ENCODE measurements around the gene LRCH1.

LRCH1 gene

DNA sequence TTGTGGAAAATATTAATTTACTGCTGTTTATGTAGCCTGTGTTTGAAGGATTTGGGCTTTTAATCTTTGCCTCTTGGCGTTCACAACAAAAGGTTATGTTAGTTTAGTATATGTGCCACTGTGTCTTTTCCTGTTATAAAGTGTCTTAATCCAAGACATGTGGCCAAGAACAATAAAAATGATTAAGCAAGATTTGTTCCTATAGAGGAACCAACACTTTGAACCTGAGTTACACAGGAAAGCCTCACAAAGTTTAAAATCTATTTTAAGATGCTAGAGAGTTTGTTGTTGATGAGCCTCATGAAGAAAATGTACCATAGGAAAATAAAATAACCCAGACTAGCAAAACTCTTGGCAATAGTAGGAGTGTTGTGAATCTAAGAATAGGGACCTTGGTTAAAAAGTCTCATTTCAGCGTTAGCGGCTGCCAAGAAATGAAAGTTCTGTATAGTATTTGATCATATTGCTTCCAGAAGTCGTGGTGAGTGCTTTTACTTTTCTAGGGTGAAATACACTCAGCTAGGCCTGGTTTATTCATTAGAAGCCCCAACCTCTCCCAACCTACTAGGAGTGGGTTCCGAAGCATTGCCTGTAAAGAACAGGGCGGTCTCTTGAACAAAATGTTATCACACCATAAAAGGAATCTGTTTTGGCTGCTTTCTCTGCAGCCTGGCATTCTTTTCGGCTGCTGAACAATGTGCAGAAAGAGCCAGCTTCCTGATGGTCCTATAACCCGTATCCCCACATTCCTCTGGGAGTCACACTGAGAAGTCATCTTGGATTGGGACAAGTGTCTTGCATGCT, 102.6 kb downstream of the LRCH1 start:
- H3K27me3 ChIP-seq (ENCODE audit: control insufficient read depth in 1 of 2, insufficient read depth in 2 of 2, low read length in 2 of 2), result no peaks in the 10 kb centered on the region
- H3K4me1 ChIP-seq (ENCODE audit: control insufficient read depth, insufficient read depth, low read length), result peaks cover 28% of the 10 kb centered on the region
- H3K36me3 ChIP-seq (ENCODE audit: control insufficient read depth in 2 of 2, insufficient read depth in 2 of 2, low read length in 2 of 2), result no peaks in the 10 kb centered on the region
- peak overlapping the region; percentile 8 to 58 for H3K4me3 ChIP-seq (ENCODE audit: low read length in 2 of 2)
- no peaks in the 10 kb centered on the region for H3K9me3 ChIP-seq (ENCODE audit: control insufficient read depth in 2 of 2, low read length in 2 of 2)
- H3K27ac ChIP-seq (ENCODE audit: low read length), result peak overlapping the region; percentile 85
- H3K9ac ChIP-seq (ENCODE audit: low read length in 2 of 2), result peak overlapping the region; percentile 38 to 55

DNA sequence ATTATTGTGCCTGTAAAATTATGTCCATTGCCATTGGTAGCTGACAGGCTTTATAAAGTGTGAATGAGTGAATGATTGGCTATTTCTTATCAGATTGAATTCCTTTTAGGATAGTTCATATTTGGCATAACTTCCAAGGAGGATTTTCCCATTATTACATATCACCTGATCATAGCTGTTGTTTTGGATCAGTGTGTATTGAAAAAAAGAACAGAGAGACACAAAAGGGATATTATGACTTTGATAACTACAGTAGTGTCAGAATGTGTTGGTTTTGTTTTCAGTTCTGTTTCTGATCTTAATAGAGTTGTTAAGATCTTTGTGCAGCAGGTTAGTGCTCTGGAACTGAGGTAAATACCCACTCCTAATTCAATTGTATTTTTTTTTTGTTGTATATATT, 103.8 kb downstream of the LRCH1 start:
- Histone ChIP-seq H3K9me3 (ENCODE audit: control insufficient read depth in 2 of 2, low read length in 2 of 2) (no peaks in the 10 kb centered on the region), H3K9ac (ENCODE audit: low read length in 2 of 2) (no peak overlapping the region), H3K27me3 (ENCODE audit: control insufficient read depth in 1 of 2, insufficient read depth in 2 of 2, low read length in 2 of 2) (no peaks in the 10 kb centered on the region), H3K36me3 (ENCODE audit: control insufficient read depth in 2 of 2, insufficient read depth in 2 of 2, low read length in 2 of 2) (no peaks in the 10 kb centered on the region), H3K27ac (ENCODE audit: low read length) (peak overlapping the region; percentile 85), H3K4me1 (ENCODE audit: control insufficient read depth, insufficient read depth, low read length) (peaks cover 28% of the 10 kb centered on the region), H3K4me3 (ENCODE audit: low read length in 2 of 2) (no peak overlapping the region)

DNA sequence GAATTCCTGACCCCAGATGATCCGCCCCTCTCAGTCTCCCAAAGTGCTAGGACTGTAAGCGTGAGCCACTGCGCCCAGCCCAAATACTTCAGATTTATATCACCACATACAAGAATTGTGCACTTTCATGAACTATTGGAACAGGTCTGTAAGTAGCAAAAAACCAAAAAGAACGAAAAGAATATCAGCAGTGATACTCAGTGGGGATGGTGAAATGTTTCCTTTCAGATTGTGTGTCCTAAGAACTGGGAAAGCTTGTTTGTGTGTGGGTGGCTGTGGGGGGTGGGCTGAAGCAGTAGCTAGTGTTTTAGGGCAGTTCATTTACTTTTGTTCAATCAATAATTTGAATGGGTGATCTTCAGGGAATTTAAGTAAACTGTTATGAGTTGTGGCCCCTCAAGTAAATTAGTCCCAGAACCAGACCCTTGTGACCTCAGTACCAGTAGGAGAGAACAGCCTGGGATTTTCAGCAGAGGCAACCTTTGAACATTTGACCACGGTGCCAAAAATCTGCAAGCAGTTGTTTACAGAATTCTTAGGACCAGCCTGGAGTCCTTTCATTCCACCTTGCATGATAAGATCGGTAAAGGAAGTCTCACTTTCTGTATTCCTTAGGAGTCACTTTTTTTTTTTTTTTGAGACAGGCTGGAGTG, 106.6 kb downstream of the LRCH1 start:
- Histone ChIP-seq H3K9ac (ENCODE audit: low read length in 2 of 2) (no peak overlapping the region), H3K27me3 (ENCODE audit: control insufficient read depth in 1 of 2, insufficient read depth in 2 of 2, low read length in 2 of 2) (no peaks in the 10 kb centered on the region), H3K36me3 (ENCODE audit: control insufficient read depth in 2 of 2, insufficient read depth in 2 of 2, low read length in 2 of 2) (no peaks in the 10 kb centered on the region), H3K4me1 (ENCODE audit: control insufficient read depth, insufficient read depth, low read length) (peaks cover 42% of the 10 kb centered on the region), H3K27ac (ENCODE audit: low read length) (no peak overlapping the region), H3K4me3 (ENCODE audit: low read length in 2 of 2) (no peak overlapping the region), H3K9me3 (ENCODE audit: control insufficient read depth in 2 of 2, low read length in 2 of 2) (no peaks in the 10 kb centered on the region)

DNA sequence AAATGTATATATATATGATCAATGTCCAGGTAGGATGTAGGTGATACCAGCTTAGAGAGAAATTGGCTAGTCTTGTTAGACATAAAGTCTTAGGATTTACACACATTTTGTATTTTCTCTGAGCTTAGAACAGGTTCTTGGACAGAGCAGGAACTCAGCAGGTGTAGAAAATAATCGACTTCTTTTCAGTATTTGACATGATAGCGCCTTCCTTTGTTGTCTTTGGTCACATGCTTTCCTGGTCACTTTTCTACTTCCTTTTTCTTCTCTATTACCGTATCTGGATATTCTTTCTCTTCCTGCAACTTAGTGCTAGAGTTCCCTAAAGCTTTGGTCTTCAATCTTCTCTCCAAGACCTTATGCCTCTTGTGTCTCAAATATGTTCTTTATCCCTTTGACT, 107.4 kb downstream of the LRCH1 start:
- Histone ChIP-seq H3K4me3 (ENCODE audit: low read length in 2 of 2) (no peak overlapping the region), H3K27me3 (ENCODE audit: control insufficient read depth in 1 of 2, insufficient read depth in 2 of 2, low read length in 2 of 2) (no peaks in the 10 kb centered on the region), H3K27ac (ENCODE audit: low read length) (no peak overlapping the region), H3K4me1 (ENCODE audit: control insufficient read depth, insufficient read depth, low read length) (peaks cover 39% of the 10 kb centered on the region), H3K9me3 (ENCODE audit: control insufficient read depth in 2 of 2, low read length in 2 of 2) (no peaks in the 10 kb centered on the region), H3K9ac (ENCODE audit: low read length in 2 of 2) (no peak overlapping the region), H3K36me3 (ENCODE audit: control insufficient read depth in 2 of 2, insufficient read depth in 2 of 2, low read length in 2 of 2) (no peaks in the 10 kb centered on the region)

DNA sequence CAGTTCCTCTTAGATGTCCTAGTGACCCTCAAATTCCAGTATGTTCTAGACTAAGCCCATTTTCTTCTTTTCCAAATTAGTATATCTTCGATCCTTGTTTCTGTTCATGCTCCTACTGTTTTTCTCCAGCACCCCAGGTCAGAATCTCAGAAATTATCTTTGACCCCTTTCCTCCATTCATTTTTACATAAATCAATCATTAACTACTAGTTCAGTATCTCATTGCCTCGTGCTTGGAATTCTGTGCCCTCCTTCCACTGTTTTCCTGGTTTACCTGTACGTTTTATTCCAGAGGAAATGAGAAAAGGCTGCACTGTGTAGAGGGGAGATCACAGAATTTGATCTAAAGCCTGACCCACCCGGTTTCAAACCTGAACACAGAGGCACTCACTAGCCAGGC, 107.9 kb downstream of the LRCH1 start:
- no peak overlapping the region for H3K4me3 ChIP-seq (ENCODE audit: low read length in 2 of 2)
- H3K4me1 ChIP-seq (ENCODE audit: control insufficient read depth, insufficient read depth, low read length), result peaks cover 41% of the 10 kb centered on the region
- H3K27me3 ChIP-seq (ENCODE audit: control insufficient read depth in 1 of 2, insufficient read depth in 2 of 2, low read length in 2 of 2), result no peaks in the 10 kb centered on the region
- H3K36me3 ChIP-seq (ENCODE audit: control insufficient read depth in 2 of 2, insufficient read depth in 2 of 2, low read length in 2 of 2), result no peaks in the 10 kb centered on the region
- H3K9ac ChIP-seq (ENCODE audit: low read length in 2 of 2), result no peak overlapping the region
- H3K9me3 ChIP-seq (ENCODE audit: control insufficient read depth in 2 of 2, low read length in 2 of 2), result no peaks in the 10 kb centered on the region
- H3K27ac ChIP-seq (ENCODE audit: low read length), result no peak overlapping the region

DNA sequence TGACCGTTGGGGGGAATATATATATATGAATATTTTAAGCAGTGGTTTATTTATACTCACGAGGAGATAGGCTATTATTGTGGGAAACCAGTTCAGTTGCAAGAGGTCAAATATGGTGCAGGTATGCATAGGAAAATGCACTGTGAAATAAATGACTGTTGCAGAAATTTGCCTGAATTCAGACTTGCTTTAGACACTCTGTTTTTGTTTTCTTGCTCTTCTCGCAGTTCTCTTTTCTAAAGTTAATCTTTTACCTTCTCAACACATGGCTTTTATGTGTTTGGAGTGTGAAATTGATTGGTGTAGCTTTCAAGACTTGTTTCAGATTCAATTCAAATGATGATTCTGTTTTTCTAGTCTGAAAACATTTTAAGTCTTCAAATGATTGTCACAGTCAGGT, 109.7 kb downstream of the LRCH1 start:
- no peak overlapping the region for H3K27ac ChIP-seq (ENCODE audit: low read length)
- no peaks in the 10 kb centered on the region for H3K36me3 ChIP-seq (ENCODE audit: control insufficient read depth in 2 of 2, insufficient read depth in 2 of 2, low read length in 2 of 2)
- no peaks in the 10 kb centered on the region for H3K9me3 ChIP-seq (ENCODE audit: control insufficient read depth in 2 of 2, low read length in 2 of 2)
- H3K9ac ChIP-seq (ENCODE audit: low read length in 2 of 2), result no peak overlapping the region
- H3K27me3 ChIP-seq (ENCODE audit: control insufficient read depth in 1 of 2, insufficient read depth in 2 of 2, low read length in 2 of 2), result no peaks in the 10 kb centered on the region
- peaks cover 39% of the 10 kb centered on the region for H3K4me1 ChIP-seq (ENCODE audit: control insufficient read depth, insufficient read depth, low read length)
- no peak overlapping the region for H3K4me3 ChIP-seq (ENCODE audit: low read length in 2 of 2)

DNA sequence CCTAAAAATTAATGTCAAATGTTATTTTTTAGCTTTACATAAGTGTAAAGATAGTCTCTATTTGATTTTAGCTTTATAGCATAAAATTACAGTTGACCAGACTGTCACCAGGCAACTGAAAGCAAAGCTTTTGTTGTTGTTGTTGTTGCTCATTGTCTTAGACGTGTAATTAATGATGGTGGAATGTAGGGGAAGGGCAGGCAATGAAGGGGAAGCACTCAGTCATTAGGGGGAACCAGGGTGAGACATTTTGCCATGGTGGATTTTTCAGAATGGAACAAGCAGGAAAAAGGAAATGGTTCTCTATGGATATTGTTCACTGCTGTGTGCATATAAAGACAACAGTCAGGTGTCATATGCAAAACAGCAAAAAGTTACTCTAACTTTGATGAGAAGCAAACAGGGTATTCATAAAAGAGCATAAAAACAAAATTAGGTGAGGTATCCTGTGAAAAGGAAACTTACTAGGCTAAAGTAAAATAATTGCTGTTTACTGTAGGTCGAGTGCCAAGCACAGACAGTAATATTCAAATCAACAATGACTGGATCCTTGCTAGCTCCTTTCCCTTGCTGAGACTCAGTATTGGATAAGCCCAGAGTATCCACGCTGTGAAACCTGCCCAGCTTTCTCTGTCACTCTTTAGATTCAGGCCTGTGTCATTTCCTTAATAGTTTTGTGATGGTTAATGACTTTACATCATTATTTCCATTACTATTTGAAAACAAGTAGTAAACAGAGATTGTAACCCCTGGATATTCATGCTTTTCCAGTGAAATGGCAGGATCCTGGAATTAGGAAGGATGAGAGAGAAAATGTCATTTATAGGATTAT, 110.5 kb downstream of the LRCH1 start:
- Histone ChIP-seq H3K27me3 (ENCODE audit: control insufficient read depth in 1 of 2, insufficient read depth in 2 of 2, low read length in 2 of 2) (no peaks in the 10 kb centered on the region), H3K4me1 (ENCODE audit: control insufficient read depth, insufficient read depth, low read length) (peaks cover 46% of the 10 kb centered on the region), H3K9ac (ENCODE audit: low read length in 2 of 2) (no peak overlapping the region), H3K36me3 (ENCODE audit: control insufficient read depth in 2 of 2, insufficient read depth in 2 of 2, low read length in 2 of 2) (no peaks in the 10 kb centered on the region), H3K9me3 (ENCODE audit: control insufficient read depth in 2 of 2, low read length in 2 of 2) (no peaks in the 10 kb centered on the region), H3K4me3 (ENCODE audit: low read length in 2 of 2) (no peak overlapping the region), H3K27ac (ENCODE audit: low read length) (no peak overlapping the region)

DNA sequence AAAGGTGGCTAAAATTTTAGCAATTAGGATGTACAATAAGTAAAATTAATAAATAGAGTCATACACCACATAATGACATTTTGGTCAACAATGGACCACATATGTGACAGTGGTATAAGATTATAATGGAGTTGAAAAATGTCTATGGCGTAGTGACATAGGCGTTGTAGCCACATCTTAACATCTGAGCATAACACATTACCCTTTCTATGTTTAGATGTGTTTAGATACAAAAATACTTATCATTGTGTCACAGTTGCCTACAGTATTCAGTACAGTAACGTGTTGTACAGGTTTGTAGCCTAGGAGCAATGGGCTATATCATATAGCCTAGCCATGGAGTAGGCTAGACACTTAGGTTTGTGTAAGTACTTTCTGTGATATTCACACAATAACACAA, 111.2 kb downstream of the LRCH1 start:
- no peaks in the 10 kb centered on the region for H3K36me3 ChIP-seq (ENCODE audit: control insufficient read depth in 2 of 2, insufficient read depth in 2 of 2, low read length in 2 of 2)

DNA sequence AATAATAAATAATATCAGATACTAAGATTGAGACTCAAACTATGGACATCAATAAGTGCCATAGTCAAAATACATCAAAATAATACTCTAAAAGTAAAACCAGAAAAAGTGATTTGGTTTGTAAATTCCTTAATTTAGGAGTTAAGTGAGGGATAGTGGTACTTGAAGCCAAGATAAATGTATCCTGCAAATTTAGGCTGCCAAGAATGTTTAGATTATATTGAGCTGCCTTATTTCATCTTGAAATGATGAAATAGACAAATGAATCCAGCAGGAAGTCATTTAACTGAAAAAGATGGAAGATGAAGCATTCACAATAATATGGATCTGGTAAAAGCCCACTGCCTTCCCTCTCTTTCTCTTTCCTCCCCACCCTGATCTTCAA, 112.3 kb downstream of the LRCH1 start:
- H3K9me3 ChIP-seq (ENCODE audit: control insufficient read depth in 2 of 2, low read length in 2 of 2), result no peaks in the 10 kb centered on the region
- peaks cover 0 to 2% of the 10 kb centered on the region in 2 donors for H3K36me3 ChIP-seq (ENCODE audit: control insufficient read depth in 2 of 2, insufficient read depth in 2 of 2, low read length in 2 of 2)
- peak overlapping the region; percentile 63 for H3K27ac ChIP-seq (ENCODE audit: low read length)
- H3K4me1 ChIP-seq (ENCODE audit: control insufficient read depth, insufficient read depth, low read length), result peaks cover 39% of the 10 kb centered on the region
- no peaks in the 10 kb centered on the region for H3K27me3 ChIP-seq (ENCODE audit: control insufficient read depth in 1 of 2, insufficient read depth in 2 of 2, low read length in 2 of 2)
- H3K9ac ChIP-seq (ENCODE audit: low read length in 2 of 2), result no peak overlapping the region
- no peak overlapping the region for H3K4me3 ChIP-seq (ENCODE audit: low read length in 2 of 2)

More for the DNA sequence above, 111.2 kb downstream of the LRCH1 start:
- Histone ChIP-seq H3K4me3 (ENCODE audit: low read length in 2 of 2) (no peak overlapping the region), H3K4me1 (ENCODE audit: control insufficient read depth, insufficient read depth, low read length) (peaks cover 44% of the 10 kb centered on the region), H3K9ac (ENCODE audit: low read length in 2 of 2) (no peak overlapping the region), H3K27ac (ENCODE audit: low read length) (no peak overlapping the region), H3K27me3 (ENCODE audit: control insufficient read depth in 1 of 2, insufficient read depth in 2 of 2, low read length in 2 of 2) (no peaks in the 10 kb centered on the region), H3K9me3 (ENCODE audit: control insufficient read depth in 2 of 2, low read length in 2 of 2) (no peaks in the 10 kb centered on the region)

DNA sequence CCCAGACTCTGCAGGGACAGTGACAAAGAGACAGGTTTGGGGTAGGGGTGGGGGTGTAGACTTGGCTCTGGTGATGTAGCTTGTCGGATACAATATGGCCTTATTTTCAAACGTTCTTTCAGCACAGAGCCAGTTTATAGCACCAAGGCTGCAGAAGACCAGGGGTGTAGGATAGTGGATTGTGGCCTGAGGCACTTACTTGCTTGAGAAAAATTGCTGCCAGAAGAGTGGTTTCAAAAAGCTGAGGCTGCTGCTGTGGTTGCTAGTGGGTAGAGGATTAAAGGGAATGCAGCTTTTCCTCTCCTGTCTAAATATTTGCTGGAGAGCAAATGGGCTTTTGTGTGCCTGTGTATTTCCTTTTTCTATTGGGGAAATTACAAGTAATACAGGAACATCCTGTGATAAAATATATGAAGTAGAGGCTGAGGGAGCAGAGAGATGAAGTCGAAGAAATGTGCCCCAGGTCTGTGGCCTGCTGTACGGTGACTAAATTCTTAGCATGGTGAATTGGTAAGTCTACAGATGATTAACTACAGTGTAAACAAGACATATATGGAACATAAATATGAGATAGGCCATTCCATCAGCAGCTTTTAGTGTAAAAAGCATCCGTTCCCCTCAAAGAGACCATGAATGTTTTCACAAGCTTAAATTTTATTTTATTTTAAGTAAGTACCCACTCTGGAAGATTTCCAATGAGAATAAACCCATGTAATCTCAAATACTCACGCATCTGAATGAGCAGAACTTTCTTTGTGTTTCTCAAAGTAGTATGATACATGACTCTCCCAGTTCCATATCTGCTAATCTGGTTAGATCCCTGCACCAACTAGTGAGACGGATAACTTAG, 112.9 kb downstream of the LRCH1 start:
- peaks cover 39% of the 10 kb centered on the region for H3K4me1 ChIP-seq (ENCODE audit: control insufficient read depth, insufficient read depth, low read length)
- peak overlapping the region; percentile 63 for H3K27ac ChIP-seq (ENCODE audit: low read length)
- H3K36me3 ChIP-seq (ENCODE audit: control insufficient read depth in 2 of 2, insufficient read depth in 2 of 2, low read length in 2 of 2), result peaks cover 0 to 4% of the 10 kb centered on the region in 2 donors
- no peak overlapping the region for H3K4me3 ChIP-seq (ENCODE audit: low read length in 2 of 2)
- peak overlapping the region in 1 of 2 donors; percentile 2 for H3K9ac ChIP-seq (ENCODE audit: low read length in 2 of 2)
- no peaks in the 10 kb centered on the region for H3K27me3 ChIP-seq (ENCODE audit: control insufficient read depth in 1 of 2, insufficient read depth in 2 of 2, low read length in 2 of 2)
- H3K9me3 ChIP-seq (ENCODE audit: control insufficient read depth in 2 of 2, low read length in 2 of 2), result no peaks in the 10 kb centered on the region

Measured in stomach smooth muscle (tissue), 2 donors.